GM19035 (cell line): ENCODE results near the gene GALK2.
"Not testable (repeated sequence)": the region's sequence is repeated elsewhere in the genome, so short reads cannot be mapped to it uniquely, and the experiment has no call there.

Experiments
- ATAC-seq: cut with Tn5 transposase; IDR thresholded peaks from one replicate; pipeline ENCODE4 v1.9.1; 2021; ENCODE audit not compliant: unreplicated experiment

The GALK2 gene

GRCh38 chr15:49163678-49164077, 6.4 kb upstream of the GALK2 start:
- no peak for ATAC-seq

GRCh38 chr15:49164865-49165264, 5.2 kb upstream of the GALK2 start:
- no peak for ATAC-seq

GRCh38 chr15:49168016-49168415, 2.0 kb upstream of the GALK2 start:
- no peak for ATAC-seq

GRCh38 chr15:49171790-49172189, 1.7 kb downstream of the GALK2 start:
- no peak for ATAC-seq

GRCh38 chr15:49174902-49175301, 4.9 kb downstream of the GALK2 start:
- no peak for ATAC-seq

GRCh38 chr15:49175582-49176397, 5.7 kb downstream of the GALK2 start:
- not testable (repeated sequence) for ATAC-seq

GRCh38 chr15:49178497-49178896, 8.4 kb downstream of the GALK2 start:
- ATAC-seq: no peak

- no peak for ATAC-seq
These were observed 9.6 kb downstream of the GALK2 start for GRCh38 chr15:49179433-49180190.

GRCh38 chr15:49182128-49182527, 12.1 kb downstream of the GALK2 start:
- ATAC-seq: no peak

- not testable (repeated sequence) for ATAC-seq
These were observed 13.7 kb downstream of the GALK2 start for GRCh38 chr15:49183741-49184140.

- ATAC-seq: no peak
These were observed 15.4 kb downstream of the GALK2 start for GRCh38 chr15:49185473-49185872.

- no peak for ATAC-seq
These were observed 17.6 kb downstream of the GALK2 start for GRCh38 chr15:49187549-49188245.

- ATAC-seq: no peak
These were observed 18.9 kb downstream of the GALK2 start for GRCh38 chr15:49188933-49189332.

GRCh38 chr15:49189631-49190030, 19.6 kb downstream of the GALK2 start:
- no peak for ATAC-seq

- ATAC-seq: no peak
These were observed 20.5 kb downstream of the GALK2 start for GRCh38 chr15:49190586-49190985.

- ATAC-seq: no peak
These were observed 21.8 kb downstream of the GALK2 start for GRCh38 chr15:49191892-49192291.

- no peak for ATAC-seq
These were observed 26.8 kb downstream of the GALK2 start for GRCh38 chr15:49196856-49197255.

- no peak for ATAC-seq
These were observed 29.6 kb downstream of the GALK2 start for GRCh38 chr15:49199666-49200065.

- no peak for ATAC-seq
These were observed 30.3 kb downstream of the GALK2 start for GRCh38 chr15:49200347-49200746.

- not testable (repeated sequence) for ATAC-seq
These were observed 38.1 kb downstream of the GALK2 start for GRCh38 chr15:49208102-49208501.

GRCh38 chr15:49212897-49213296, 42.9 kb downstream of the GALK2 start:
- ATAC-seq: no peak
